ENCODE results near the gene PLEKHG1.
A peak's percentile ranks its signal among the peaks of the same experiment; 100 is the strongest.

PLEKHG1 gene

DNA sequence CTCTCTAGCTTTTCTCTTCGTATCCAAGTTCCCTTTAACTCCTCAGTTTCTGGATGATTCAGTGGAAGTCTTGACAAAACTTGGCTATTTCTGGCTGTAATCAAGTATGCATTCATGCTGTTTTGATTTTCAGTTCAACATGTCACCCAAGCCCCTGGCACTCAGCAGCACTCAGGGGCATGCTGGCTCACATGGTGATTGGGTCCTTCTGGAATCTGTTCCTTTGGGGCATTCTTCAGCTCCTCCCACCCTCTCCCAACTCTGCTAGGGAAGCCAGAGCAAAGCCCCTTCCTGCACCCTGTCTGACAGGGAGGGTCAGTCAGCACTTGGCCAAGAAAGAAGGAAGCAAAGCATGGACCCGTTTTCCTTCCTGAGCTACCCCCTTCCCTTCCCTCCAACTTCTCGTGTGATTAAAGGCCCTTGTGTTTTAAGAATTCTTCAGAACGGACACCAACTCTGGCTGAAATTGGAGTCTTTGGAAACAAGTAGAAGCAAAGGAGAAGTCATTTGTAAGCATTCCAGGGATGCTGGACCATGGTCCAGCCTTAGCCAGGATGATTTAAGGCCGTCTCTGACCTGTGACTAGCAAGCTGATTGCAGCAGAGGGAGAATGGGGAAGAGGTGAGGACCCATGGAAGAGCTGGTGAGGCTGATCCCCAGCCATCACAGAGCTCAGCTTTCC is 7.1 kb downstream of the PLEKHG1 start:
- H3K9me3 Mint-ChIP-seq: no peaks in the 10 kb centered on the region
- DNase-seq: no peak
- H3K27me3 Mint-ChIP-seq (ENCODE audit: low read depth, poor library complexity): peaks cover 22% of the 10 kb centered on the region
- H3K4me1 Mint-ChIP-seq: peaks cover 43% of the 10 kb centered on the region
- TF ChIP-seq, protein P1, sequence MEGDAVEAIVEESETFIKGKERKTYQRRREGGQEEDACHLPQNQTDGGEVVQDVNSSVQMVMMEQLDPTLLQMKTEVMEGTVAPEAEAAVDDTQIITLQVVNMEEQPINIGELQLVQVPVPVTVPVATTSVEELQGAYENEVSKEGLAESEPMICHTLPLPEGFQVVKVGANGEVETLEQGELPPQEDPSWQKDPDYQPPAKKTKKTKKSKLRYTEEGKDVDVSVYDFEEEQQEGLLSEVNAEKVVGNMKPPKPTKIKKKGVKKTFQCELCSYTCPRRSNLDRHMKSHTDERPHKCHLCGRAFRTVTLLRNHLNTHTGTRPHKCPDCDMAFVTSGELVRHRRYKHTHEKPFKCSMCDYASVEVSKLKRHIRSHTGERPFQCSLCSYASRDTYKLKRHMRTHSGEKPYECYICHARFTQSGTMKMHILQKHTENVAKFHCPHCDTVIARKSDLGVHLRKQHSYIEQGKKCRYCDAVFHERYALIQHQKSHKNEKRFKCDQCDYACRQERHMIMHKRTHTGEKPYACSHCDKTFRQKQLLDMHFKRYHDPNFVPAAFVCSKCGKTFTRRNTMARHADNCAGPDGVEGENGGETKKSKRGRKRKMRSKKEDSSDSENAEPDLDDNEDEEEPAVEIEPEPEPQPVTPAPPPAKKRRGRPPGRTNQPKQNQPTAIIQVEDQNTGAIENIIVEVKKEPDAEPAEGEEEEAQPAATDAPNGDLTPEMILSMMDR (IDR thresholded peaks at IDR 0.05): no peak
- H3K4me3 Mint-ChIP-seq: no peak overlapping the region
- no peaks in the 10 kb centered on the region for H3K36me3 Mint-ChIP-seq (ENCODE audit: low read depth)
- peak overlapping the region; percentile 60 for H3K27ac Mint-ChIP-seq

DNA sequence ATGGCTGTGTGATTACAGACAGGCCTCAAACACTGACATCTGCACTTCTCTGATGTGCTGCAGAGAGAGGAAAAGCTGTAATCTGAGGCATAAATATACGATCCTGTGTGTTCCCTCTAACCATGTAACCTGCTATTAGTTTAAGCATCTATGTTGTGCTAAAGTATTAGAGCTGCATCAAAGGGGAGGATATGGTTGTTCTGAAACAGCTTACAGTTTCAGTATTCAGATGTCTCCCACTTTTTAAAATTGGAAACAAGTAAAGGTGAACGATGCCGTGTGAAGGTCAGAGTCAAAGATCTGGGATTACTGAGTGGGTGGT is 7.6 kb downstream of the PLEKHG1 start:
- TF ChIP-seq, protein P1 (IDR thresholded peaks at IDR 0.05): no peak
- no peaks in the 10 kb centered on the region for H3K9me3 Mint-ChIP-seq
- peak overlapping the region; percentile 60 for H3K27ac Mint-ChIP-seq
- DNase-seq: no peak
- no peak overlapping the region for H3K4me3 Mint-ChIP-seq
- no peaks in the 10 kb centered on the region for H3K36me3 Mint-ChIP-seq (ENCODE audit: low read depth)
- H3K4me1 Mint-ChIP-seq: peaks cover 38% of the 10 kb centered on the region
- peaks cover 17% of the 10 kb centered on the region for H3K27me3 Mint-ChIP-seq (ENCODE audit: low read depth, poor library complexity)

DNA sequence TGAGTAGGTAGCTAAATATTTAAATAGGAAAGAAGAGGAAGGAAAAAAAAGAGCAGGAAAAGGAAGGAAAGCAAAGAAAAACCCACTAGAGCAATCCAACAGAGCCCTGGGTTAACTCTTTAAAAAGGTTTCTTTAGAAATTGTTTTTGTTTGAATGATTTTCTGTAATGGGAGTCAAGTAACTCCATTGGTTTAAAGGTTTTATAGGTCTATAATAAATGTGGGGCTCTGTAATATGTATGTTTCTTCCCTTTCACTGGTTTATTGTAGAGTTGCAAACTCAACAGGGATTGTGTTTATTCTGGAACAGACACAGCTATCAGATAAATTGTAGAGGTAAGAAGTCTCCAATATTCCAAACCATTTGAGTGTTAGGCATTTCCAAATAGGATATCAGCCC is 10.9 kb downstream of the PLEKHG1 start:
- no peaks in the 10 kb centered on the region for H3K9me3 Mint-ChIP-seq
- no peak overlapping the region for H3K27ac Mint-ChIP-seq
- DNase-seq: no peak
- no peak overlapping the region for H3K4me3 Mint-ChIP-seq
- peaks cover 3% of the 10 kb centered on the region for H3K27me3 Mint-ChIP-seq (ENCODE audit: low read depth, poor library complexity)
- H3K36me3 Mint-ChIP-seq (ENCODE audit: low read depth): no peaks in the 10 kb centered on the region
- TF ChIP-seq, protein P1 (IDR thresholded peaks at IDR 0.05): no peak
- peaks cover 38% of the 10 kb centered on the region for H3K4me1 Mint-ChIP-seq

DNA sequence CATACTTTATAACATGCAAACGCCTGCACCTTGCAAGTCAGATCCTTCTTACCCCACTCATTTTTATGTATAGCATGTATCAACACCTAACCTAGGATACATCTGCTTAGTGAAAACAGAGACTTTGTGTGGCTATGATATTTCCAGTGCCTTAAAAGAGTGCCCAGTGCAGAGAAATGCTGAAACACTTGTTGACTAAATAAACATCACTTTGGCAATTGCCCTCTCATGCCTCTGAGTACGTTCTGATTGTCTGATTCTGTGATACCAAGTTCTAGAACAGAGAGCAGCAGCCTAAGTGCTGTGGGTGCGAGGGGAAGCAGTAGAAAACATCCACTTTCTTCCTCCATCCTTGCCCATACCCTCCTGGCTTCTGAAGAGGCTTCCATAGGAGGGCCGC is 13.6 kb downstream of the PLEKHG1 start:
- H3K9me3 Mint-ChIP-seq: no peaks in the 10 kb centered on the region
- DNase-seq: no peak
- peaks cover 35% of the 10 kb centered on the region for H3K4me1 Mint-ChIP-seq
- no peak overlapping the region for H3K27ac Mint-ChIP-seq
- TF ChIP-seq, protein P1 (IDR thresholded peaks at IDR 0.05): no peak
- H3K4me3 Mint-ChIP-seq: no peak overlapping the region
- peaks cover 3% of the 10 kb centered on the region for H3K27me3 Mint-ChIP-seq (ENCODE audit: low read depth, poor library complexity)
- no peaks in the 10 kb centered on the region for H3K36me3 Mint-ChIP-seq (ENCODE audit: low read depth)

DNA sequence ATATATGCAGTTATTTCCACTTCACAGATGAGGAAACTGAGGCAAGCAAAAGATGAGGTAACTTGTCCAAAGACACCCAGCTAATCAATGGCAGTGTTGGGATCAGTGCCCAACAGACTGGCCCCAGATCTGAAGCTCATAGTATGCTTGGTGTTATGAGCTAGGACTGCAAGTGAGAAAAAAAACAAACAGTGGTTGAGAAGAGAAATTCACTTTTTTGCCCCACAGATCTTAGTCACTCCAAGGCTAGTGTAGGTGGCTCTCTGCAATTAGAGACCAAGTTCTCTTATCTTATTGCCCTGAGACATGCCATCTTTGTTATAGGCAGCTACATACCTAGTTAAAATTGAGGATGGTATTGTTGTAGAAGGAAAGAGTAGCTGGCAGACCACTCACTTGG is 16.3 kb downstream of the PLEKHG1 start:
- no peak overlapping the region for H3K27ac Mint-ChIP-seq
- H3K4me1 Mint-ChIP-seq: peaks cover 45% of the 10 kb centered on the region
- H3K4me3 Mint-ChIP-seq: no peak overlapping the region
- DNase-seq: no peak
- TF ChIP-seq, protein P1 (IDR thresholded peaks at IDR 0.05): no peak
- no peaks in the 10 kb centered on the region for H3K9me3 Mint-ChIP-seq
- peaks cover 5% of the 10 kb centered on the region for H3K36me3 Mint-ChIP-seq (ENCODE audit: low read depth)
- no peaks in the 10 kb centered on the region for H3K27me3 Mint-ChIP-seq (ENCODE audit: low read depth, poor library complexity)

DNA sequence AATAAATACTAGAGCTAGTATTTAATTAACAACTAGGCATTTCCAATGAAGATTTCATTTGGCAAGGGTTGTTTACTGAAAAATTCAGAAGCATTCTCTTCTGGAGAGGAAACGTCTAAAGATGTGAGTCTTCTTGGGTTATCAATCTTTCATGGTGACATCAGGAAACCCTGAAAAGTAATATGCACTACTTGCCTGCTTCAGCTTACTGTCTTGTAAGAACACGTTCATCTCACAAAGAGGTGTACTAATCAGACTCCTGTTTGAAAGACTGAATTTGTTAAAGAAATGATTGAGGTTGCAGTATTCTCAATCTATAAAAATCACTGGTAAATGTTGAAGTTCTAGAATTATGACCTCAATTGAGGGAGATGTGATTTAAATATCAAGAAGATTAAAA is 16.9 kb downstream of the PLEKHG1 start:
- Mint-ChIP-seq H3K4me3 (no peak overlapping the region), H3K27ac (no peak overlapping the region), H3K9me3 (no peaks in the 10 kb centered on the region), H3K4me1 (peaks cover 46% of the 10 kb centered on the region), H3K36me3 (ENCODE audit: low read depth) (peaks cover 5% of the 10 kb centered on the region), H3K27me3 (ENCODE audit: low read depth, poor library complexity) (no peaks in the 10 kb centered on the region)
- TF ChIP-seq, protein P1 (IDR thresholded peaks at IDR 0.05): no peak
- DNase-seq: no peak

Data from nephron progenitor cell (in vitro differentiated cells).